AML-193 (cell line): Measurements from ENCODE around the gene LOC101059915.
"Not testable (repeated sequence)": the region's sequence is repeated elsewhere in the genome, so short reads cannot be mapped to it uniquely, and the experiment has no call there.

Experiments
- DNase-seq, 2 experiments: peaks; one replicate each; lab custom pipeline; 2025; lab: John Stamatoyannopoulos, UW

LOC101059915 gene

DNA sequence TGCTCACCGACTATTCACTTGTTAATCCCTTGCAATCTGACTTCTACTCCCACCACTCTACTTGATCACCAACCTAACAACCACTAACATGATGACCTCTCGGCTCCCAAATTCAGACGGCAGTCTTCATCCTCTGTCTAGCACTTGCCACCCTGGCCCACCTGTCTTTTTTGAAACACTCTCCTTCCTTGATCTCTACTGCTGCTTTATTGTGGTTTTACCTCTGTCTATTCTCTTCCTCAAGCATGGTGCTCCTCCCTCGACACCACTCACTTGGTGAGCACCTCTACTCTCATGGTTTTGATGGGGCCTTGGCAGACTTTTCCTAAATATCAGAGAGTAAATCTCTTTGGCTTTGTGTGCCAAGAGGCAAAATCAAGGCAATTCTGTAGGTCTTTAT, 27.3 kb upstream of the LOC101059915 start:
- DNase-seq = no peak

DNA sequence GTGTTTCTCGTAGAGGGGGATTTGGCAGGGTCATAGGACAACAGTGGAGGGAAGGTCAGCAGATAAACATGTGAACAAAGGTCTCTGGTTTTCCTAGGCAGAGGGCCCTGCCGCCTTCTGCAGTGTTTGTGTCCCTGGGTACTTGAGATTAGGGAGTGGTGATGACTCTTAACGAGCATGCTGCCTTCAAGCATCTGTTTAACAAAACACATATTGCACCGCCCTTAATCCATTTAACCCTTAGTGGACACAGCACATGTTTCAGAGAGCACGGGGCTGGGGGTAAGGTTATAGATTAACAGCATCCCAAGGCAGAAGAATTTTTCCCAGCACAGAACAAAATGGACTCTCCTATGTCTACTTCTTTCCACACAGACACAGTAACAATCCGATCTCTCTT, 22.9 kb upstream of the LOC101059915 start:
- not testable (repeated sequence) for DNase-seq

DNA sequence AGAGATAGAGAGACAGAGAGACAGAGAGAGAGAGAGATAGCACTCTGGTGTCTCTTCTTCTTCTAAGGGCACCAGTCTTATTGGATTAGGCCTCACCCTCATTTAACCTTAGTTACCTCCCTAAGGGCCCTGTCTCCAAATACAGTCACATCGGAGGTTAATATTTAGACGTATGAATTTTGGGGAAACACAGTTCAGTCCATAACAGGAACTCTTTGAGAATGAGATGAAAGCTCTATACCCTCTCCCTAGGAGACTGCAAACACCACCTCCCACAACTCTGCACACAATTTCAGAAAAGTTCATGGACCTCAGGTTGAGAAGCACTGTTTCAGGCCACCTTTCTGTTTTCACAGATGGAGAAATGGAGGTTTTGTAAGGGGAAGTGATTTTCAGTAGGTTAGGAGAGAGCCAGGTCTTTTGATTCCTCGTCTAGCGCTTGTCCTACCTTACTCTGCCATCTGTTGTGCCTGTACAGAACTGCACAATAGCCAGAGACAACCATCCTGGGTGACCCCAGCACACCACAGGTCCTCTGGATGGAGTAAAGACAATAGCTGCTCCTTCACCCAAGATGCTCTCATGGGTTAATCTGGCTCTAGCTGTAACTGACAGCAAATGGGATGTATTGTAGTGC, 16.9 kb upstream of the LOC101059915 start:
- DNase-seq = peak; percentile 13 to 16

GRCh38 chrX:71652405-71652804, 14.9 kb upstream of the LOC101059915 start:
- peak; percentile 10 to 22 for DNase-seq

GRCh38 chrX:71653344-71653743, 14.0 kb upstream of the LOC101059915 start:
- no peak for DNase-seq

DNA sequence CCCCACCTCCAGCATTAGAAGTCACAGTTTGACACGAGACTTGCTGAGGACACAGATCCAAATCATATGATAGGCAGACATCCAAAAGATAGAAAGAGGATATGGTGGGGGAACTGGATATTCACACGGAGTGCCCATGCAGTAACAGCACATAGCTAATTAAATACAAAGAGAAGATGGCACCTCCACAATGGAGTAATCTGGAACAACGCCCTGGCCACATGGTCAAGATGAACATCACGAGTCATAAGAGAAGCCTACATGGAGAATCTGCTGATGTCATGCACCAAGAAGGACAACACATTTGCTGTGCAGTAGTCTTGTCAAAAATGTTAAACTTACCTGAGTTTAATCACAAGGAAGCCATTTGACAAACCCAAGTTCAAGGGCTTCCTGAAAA, 10.1 kb upstream of the LOC101059915 start:
- DNase-seq = no peak

- DNase-seq = no peak
Measured at GRCh38 chrX:71659342-71659741, 8.0 kb upstream of the LOC101059915 start.

DNA sequence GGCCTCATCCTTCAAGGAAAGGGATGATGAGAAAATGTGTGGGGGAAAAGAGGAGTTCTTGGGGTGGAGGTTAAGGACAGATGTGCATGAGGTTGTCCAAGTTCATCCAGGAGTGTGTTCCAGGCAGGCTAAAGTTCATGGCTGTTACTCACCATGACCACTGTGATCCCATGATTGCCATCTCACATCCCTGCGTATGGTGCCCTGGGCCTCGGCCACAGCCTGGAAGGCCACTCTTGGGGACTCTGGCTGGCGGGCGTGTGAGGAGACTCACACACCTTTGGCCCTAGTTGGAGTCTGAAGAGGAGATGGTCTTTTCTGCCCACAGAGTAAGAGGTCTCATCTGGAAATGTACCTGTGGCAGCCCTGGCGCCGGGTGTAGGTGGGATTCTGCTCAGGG, 7.4 kb upstream of the LOC101059915 start:
- DNase-seq = no peak

DNA sequence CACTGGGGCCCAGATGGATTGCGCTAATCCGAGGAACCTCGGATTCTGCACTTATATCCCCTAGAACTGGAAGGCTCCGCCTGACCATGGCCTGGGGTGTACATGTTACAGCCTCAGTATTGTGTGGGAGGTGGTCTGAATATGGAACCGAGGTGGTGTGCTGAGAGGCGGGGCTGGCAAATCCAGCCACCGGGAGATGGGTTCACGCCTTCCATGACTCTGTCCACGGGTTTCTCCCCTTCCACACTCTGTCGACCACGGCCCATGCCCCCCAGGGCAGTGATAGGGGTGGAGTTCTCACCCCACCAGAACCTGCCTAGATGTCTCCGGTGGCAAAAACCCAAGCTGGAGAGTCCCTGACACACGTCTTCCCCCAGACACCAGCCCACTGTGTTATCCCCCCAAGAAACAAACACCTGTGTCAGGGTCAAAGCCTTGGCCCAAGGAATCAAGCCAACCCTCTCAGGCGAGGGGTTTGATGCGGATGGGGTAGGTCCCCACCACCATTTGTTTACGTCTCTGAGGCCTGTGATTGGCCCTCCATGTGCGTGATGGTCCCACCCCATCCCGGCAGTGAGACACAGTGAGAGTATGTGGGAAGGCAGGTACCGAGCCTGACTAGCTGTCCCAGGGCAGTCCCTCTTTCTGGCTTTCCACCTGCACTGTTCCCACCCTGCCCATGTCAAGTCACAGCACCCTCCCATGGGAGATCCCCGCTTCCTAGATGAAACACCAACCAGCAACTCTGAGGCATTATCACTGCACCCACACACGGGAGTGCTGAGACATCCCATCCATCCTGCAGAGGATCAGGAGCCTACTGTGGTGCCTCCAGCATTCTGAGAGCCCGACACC, 6.6 kb upstream of the LOC101059915 start:
- DNase-seq = no peak

- DNase-seq = no peak
Measured at GRCh38 chrX:71661919-71662318, 5.4 kb upstream of the LOC101059915 start.

GRCh38 chrX:71662654-71663053, 4.7 kb upstream of the LOC101059915 start:
- not testable (repeated sequence) for DNase-seq

- not testable (repeated sequence) for DNase-seq
Measured at GRCh38 chrX:71663238-71663637, 4.1 kb upstream of the LOC101059915 start.

DNA sequence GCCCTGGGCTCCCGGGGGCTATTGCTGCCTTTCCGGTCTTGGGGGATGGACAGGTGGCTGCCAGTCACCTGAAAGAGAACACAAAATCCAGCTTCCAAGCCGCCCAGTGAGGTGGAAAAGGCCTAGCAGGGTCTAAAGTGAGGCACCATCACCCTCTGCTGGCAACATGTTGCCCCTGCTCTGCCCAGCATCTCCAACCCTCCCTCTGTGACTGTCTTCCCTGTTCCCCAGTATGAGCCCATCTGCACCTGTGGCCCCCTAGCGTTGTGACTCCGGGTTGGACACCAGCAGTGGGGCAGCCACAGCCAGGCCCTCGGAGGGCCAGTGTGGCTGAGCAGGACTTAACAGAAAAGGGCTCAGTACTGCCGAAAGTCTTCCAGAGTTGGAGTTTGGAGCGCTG, 3.1 kb upstream of the LOC101059915 start:
- DNase-seq = peak in 1 of 2 experiments; percentile 5

DNA sequence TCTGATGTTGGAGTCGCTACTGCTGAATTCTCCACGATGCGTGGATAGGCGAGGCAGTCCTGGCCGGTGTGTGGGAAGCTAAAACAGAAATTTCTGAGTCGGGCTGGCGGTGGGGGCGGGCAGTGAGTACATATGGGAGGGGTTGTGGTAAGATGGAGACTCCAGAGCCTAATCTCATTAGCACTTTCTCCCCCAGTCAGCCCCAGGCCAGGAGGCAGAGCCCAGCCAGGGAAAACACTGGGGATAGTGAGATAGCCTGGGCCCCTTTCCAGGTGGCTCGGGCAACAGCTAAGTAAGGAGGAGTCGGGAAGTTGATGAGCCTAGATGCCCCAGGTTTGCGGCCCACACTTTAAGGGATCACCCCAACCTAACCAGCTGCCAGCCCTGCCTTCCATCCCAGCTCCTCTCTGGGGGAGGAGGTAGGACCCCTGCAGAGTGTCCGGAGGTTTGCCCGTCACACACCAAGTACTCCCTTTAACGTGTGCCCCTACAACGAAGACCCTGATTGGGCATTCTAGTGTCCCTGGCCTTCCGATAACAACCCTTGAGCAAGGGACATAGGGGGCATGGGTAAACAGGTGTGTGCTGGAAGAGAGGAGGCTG, 2.4 kb upstream of the LOC101059915 start:
- DNase-seq = no peak

- DNase-seq = no peak
Measured at GRCh38 chrX:71665747-71666146, 1.6 kb upstream of the LOC101059915 start.

DNA sequence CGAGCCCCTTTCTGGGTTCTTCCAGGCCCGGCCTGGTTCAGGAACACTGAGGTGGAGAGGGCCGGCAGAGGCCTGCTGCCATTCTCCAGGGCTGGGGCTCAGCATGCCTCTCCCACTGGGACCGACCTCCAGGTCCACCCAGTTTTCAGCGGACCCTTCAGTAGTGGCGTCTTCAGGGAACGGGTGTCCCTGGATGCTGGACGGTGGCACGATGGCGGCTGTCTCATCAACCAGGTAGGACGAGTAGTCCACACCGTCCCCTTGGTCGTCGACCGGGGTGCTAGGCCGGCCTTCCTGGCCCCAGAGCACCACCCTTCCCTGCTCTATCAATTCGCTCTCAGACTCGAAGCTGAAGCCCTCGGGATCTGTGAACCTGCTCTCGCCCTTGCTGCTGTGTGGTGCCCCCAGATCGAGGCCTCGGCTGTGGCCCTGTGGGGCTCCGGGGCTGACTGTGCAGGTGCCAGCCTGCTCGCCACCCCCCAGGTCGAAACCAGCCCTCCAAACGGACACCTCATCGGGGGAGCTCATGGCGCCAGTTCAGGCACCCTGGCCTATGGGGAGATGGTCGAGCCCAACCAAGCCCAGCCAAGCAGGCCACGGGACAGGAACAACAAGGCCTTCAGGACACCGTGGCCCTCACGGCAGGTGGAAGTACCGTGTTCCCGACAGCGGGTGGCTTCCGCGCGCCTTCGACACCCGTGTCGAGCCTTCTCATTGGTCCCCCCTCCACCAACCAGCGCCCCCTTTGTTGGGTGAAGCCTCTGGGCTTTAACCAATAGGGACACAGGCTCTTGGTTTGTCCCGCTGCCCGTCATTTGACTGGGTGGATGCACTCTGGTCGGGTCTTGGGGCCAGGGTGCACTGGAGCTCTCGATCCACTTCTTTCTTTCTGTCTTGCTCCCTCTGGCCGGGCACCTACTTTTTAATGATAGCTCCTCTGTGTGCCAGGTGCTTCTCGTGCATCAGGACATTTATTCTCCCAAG, 814 bp upstream of the LOC101059915 start:
- no peak for DNase-seq

- no peak for DNase-seq
Measured at GRCh38 chrX:71668248-71668595, 876 bp downstream of the LOC101059915 start.

DNA sequence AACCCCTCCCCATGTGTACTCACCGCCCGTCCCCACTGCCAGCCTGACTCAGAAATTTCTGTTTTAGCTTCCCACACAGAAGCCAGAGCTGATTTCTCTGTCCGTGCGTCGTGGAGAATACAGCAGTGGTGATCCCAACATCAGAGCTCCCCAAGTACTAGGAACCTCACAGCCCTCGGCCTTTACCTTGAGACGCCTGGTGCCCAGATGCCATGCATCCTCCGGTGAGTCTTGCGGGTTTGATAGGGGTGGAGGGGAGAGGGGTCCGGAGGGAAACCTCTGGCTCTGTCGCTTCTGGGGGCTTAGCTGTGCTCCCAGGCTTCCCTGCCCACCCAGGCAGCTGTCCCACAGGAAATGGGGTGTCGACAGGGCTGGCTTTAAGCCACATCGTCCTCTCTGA, 2.1 kb downstream of the LOC101059915 start:
- no peak for DNase-seq

DNA sequence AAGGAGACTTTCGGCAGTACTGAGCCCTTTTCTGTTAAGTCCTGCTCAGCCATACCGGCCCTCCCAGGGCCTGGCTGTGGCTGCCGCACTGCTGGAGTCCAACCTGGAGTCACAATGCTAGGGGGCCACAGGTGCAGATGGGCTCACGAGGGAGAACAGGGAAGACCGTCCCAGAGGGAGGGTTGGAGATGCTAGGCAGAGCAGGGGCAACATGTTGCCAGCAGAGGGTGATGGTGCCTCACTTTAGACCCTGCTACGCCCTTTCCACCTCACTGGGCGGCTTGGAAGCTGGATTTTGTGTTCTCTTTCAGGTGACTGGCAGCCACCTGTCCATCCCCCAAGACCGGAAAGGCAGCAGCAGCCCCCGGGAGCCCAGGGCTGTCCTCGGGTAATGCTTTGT, 2.6 kb downstream of the LOC101059915 start:
- DNase-seq = not testable (repeated sequence)

DNA sequence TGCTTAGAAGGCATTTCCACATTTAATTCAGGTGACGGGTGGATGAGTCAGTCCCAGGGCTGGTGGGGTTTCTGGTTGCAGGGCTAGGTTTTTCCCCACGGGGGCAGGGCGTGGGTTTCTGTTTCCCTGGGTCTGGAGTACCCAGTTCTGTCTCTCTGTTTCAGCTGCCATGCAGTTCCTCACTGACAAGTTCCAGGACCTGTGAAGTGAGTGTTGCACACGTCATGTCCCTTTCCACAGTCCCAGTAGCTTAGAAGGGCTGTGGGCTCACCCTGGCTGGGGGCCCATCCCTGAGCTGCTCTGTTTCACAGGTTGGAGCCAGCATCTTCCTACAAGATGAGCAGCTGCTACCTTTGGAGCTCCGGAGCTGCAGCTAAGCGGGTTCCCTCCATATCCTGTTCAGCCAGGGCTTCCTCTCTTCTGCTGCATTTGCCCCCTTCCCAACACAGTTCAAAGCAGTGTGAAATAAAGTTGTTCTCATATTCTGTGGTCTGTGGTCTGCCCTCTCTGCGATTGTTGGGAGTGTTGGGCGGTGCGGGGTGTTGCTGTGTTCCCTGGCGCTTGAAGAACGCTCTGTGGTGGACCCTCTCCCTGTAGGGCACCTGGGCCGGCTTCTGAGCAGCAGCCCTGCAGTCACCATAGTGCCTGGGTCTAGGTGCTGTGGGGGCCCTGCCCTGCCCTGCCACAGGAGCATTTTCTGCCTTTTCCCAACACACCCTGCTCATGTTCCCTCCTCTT, 3.9 kb downstream of the LOC101059915 start:
- no peak for DNase-seq

- no peak for DNase-seq
Measured at GRCh38 chrX:71671938-71672337, 4.6 kb downstream of the LOC101059915 start.
